Tibial nerve (tissue), 3 donors: Measurements from ENCODE around the gene NFATC1.

Experiments used
- POLR2A ChIP-seq, 2 donors: fragments of 450-650 bp; IDR thresholded peaks; one replicate each; pipeline ENCODE4 v1.6.1; 2017; ENCODE audit warnings: antibody characterized with exemption in 2 of 2, mild to moderate bottlenecking in 2 of 2, moderate library complexity in 2 of 2
- TF ChIP-seq, protein P1 (sequence below), 5 experiments: fragments of 200-600 bp in 3 of 5; fragments of 450-650 bp in 2 of 5; sonication (generic) in 3 of 5; IDR thresholded peaks; one replicate each; pipeline ENCODE4 v1.5.1; 2016 to 2019; ENCODE audit warnings: antibody characterized with exemption in 5 of 5, mild to moderate bottlenecking in 3 of 5, moderate library complexity in 2 of 5

DNA sequence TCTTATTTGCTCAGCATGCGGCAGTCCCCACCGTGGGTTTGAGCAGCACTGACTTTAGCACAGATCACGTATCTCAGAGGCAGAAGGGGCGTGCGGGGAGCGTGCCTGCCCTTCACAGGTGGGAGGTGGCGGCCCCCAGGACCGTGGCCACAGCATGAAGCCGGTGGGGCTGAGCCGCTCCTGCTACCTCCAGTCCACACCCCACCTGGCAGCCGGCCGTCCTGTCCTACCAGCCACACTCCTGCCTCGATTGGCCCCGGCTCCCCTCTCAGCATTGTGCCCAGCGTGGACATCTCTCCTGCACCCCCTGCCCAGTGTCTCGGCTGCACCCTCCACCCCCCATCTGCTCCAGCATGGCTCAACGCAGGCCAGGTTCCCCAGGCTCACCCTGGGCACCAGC is 73.6 kb downstream of the NFATC1 start:
- TF ChIP-seq, protein P1, sequence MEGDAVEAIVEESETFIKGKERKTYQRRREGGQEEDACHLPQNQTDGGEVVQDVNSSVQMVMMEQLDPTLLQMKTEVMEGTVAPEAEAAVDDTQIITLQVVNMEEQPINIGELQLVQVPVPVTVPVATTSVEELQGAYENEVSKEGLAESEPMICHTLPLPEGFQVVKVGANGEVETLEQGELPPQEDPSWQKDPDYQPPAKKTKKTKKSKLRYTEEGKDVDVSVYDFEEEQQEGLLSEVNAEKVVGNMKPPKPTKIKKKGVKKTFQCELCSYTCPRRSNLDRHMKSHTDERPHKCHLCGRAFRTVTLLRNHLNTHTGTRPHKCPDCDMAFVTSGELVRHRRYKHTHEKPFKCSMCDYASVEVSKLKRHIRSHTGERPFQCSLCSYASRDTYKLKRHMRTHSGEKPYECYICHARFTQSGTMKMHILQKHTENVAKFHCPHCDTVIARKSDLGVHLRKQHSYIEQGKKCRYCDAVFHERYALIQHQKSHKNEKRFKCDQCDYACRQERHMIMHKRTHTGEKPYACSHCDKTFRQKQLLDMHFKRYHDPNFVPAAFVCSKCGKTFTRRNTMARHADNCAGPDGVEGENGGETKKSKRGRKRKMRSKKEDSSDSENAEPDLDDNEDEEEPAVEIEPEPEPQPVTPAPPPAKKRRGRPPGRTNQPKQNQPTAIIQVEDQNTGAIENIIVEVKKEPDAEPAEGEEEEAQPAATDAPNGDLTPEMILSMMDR (IDR thresholded peaks at IDR 0.05) = no peak
- TF ChIP-seq POLR2A (IDR thresholded peaks at IDR 0.05) = no peak
